GM12891 (cell line): ENCODE data around the gene STK39.

ENCODE experiments used
- PAX5 ChIP-seq: IDR thresholded peaks from 2 replicates; pipeline ENCODE4 v1.6.1; 2011; ENCODE audit warnings: low read length, moderate library complexity, mild to moderate bottlenecking; ENCODE audit not compliant: insufficient read depth, severe bottlenecking
- POLR2A ChIP-seq: IDR thresholded peaks from 2 replicates; pipeline ENCODE4 v1.6.1; 2011; ENCODE audit warnings: low read depth, low read length, control low read depth
- POLR2AphosphoS5 ChIP-seq: IDR thresholded peaks from 2 replicates; pipeline ENCODE4 v1.6.1; 2011; ENCODE audit warnings: low read depth, low read length, control low read depth
- SPI1 ChIP-seq: IDR thresholded peaks from 2 replicates; pipeline ENCODE4 v1.6.1; 2011; ENCODE audit warnings: low read depth, low read length, control low read depth
- TAF1 ChIP-seq: IDR thresholded peaks from 2 replicates; pipeline ENCODE4 v1.6.1; 2011; ENCODE audit warnings: low read depth, low read length, control low read depth

DNA sequence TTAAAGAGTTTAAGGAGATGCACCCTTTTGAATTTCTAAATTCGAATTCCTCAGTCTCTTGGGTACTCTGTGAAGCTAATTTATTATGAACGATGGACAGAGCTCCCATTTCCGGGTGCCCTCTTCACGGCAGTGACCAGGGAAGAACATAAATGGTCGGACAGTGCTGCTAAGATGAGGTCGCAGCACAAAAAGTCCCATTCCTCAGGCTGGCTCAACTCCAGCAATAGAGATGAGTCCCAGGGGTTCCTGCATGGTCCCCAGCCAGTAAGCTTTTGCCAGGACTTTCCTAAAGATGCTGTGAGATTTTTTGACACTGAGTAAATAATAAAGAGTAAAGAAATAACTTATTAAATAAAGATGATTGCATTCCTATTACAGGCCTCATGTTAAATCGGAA is 43.0 kb upstream of the STK39 start:
- TF ChIP-seq POLR2A (no peak), SPI1 (no peak), POLR2AphosphoS5 (no peak), TAF1 (no peak), PAX5 (no peak)
